Measurements from ENCODE around the gene ADRB1. TPM values are rescaled to one million over a fixed set of nuclear protein-coding genes. Genes with fewer than 3 reads are reported as not detected.

ADRB1 gene
- total and polyA plus RNA-seq, 4 donors, result 0.05 to 0.17 (median 0.16) TPM; not detected in 1

- Histone ChIP-seq H3K36me3 (ENCODE audit: control insufficient read depth in 4 of 4, insufficient read depth in 3 of 4, low read depth in 1 of 4, low read length in 3 of 4) (no peaks in the 10 kb centered on the region), H3K9ac (ENCODE audit: low read depth in 1 of 2, low read length in 2 of 2) (no peak overlapping the region), H3K4me1 (ENCODE audit: control insufficient read depth in 4 of 4, insufficient read depth in 4 of 4, low read length in 3 of 4) (no peaks in the 10 kb centered on the region), H3K4me3 (ENCODE audit: low read depth in 1 of 3, low read length in 3 of 3) (no peak overlapping the region), H3K9me3 (ENCODE audit: control insufficient read depth in 4 of 4, low read length in 3 of 4) (no peaks in the 10 kb centered on the region), H3K27me3 (ENCODE audit: control insufficient read depth in 4 of 4, insufficient read depth in 4 of 4, low read length in 3 of 4) (no peaks in the 10 kb centered on the region), H3K27ac (ENCODE audit: low read depth in 1 of 2, low read length in 2 of 2) (no peak overlapping the region)
- WGBS, result 87% methylated on average over 3 of the region's 3 CpGs
- no peak for TF ChIP-seq EGR1 (IDR thresholded peaks at IDR 0.05; ENCODE audit: low read depth in 2 of 2)
- no peak for TF ChIP-seq TAF1 (conservative IDR thresholded peaks at IDR 0.05)
- no peak for TF ChIP-seq ZBTB33 (IDR thresholded peaks at IDR 0.05)
- TF ChIP-seq SP1 (IDR thresholded peaks at IDR 0.05), result no peak
- TF ChIP-seq HNF4G (IDR thresholded peaks at IDR 0.05), result no peak
- no peak for TF ChIP-seq FOXA2 (IDR thresholded peaks at IDR 0.05)
- no peak for TF ChIP-seq RXRA (IDR thresholded peaks at IDR 0.05)
- no peak for TF ChIP-seq NR2F2 (IDR thresholded peaks at IDR 0.05)
- TF ChIP-seq YY1 (IDR thresholded peaks at IDR 0.05), result no peak
- TF ChIP-seq RAD21 (IDR thresholded peaks at IDR 0.05), result no peak
- no peak for TF ChIP-seq FOXA1 (IDR thresholded peaks at IDR 0.05)
- no peak for TF ChIP-seq MAX (IDR thresholded peaks at IDR 0.05)
- no peak for TF ChIP-seq CTCF (IDR thresholded peaks at IDR 0.05; ENCODE audit: low read depth, low read length, missing input control)
- DNase-seq (ENCODE audit: low spot score), result no peak
Observed at GRCh38 chr10:114021154-114021553, 22.5 kb upstream of the ADRB1 start.

DNA sequence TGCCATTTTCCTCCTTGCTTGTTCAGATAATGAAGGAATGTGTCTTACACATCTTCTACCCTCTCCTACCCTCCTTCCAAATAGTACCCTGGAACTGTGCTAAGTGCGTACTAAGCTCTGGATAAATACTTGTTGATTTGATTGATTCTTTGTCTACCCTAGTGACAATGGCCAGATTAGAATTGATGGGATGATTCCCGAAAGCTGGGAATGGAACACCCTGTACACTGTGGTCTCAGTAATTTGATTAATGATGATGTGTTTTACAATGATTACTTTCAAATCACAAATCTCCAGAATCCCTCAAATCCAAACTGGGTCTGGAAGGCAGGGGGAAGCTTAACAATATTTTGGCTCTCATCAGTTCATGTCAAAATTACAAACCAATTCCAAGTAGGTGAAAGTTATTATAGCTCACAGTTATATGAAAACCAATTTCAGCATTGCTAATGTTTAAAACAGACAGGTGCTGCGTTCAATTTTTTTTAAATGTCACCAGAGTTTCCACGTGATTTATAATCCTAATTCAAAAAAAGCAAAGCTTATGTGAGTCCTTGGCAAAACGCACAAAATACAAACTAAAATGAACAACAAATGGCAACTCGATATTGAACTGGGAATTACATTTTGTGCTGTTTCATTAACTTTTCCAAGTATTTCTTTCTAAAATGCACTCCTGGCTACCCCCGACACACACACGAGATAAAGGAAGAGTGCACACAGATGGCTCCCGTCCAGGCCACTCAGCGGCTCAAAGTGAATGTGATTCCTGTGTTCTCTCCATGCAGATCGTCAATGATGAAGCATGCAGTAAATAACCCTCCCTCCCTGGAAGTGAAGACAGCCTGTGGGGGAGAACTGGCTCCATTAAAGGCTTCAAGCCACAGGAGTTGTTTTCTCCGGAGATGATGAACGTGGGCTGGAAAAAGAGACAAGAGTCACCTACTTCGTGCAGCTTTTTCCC lies 21.7 kb upstream of the ADRB1 start:
- DNase-seq (ENCODE audit: low spot score), result no peak
- WGBS, result 78% methylated on average over 14 of the region's 14 CpGs
- no peaks in the 10 kb centered on the region for H3K4me1 ChIP-seq (ENCODE audit: control insufficient read depth in 4 of 4, insufficient read depth in 4 of 4, low read length in 3 of 4)
- H3K27ac ChIP-seq (ENCODE audit: low read depth in 1 of 2, low read length in 2 of 2), result no peak overlapping the region
- H3K4me3 ChIP-seq (ENCODE audit: low read depth in 1 of 3, low read length in 3 of 3), result no peak overlapping the region
- H3K27me3 ChIP-seq (ENCODE audit: control insufficient read depth in 4 of 4, insufficient read depth in 4 of 4, low read length in 3 of 4), result no peaks in the 10 kb centered on the region
- no peak overlapping the region for H3K9ac ChIP-seq (ENCODE audit: low read depth in 1 of 2, low read length in 2 of 2)
- no peaks in the 10 kb centered on the region for H3K36me3 ChIP-seq (ENCODE audit: control insufficient read depth in 4 of 4, insufficient read depth in 3 of 4, low read depth in 1 of 4, low read length in 3 of 4)
- H3K9me3 ChIP-seq (ENCODE audit: control insufficient read depth in 4 of 4, low read length in 3 of 4), result no peaks in the 10 kb centered on the region
- TF ChIP-seq ZBTB33 (IDR thresholded peaks at IDR 0.05) (no peak), HNF4A (conservative IDR thresholded peaks at IDR 0.05) (no peak), REST (IDR thresholded peaks at IDR 0.05) (no peak), EGR1 (IDR thresholded peaks at IDR 0.05; ENCODE audit: low read depth in 2 of 2) (no peak), GABPA (IDR thresholded peaks at IDR 0.05 in 1 of 2, conservative IDR thresholded peaks at IDR 0.05 in 1 of 2) (no peak), RXRA (IDR thresholded peaks at IDR 0.05) (no peak), JUND (IDR thresholded peaks at IDR 0.05) (no peak), FOXA2 (IDR thresholded peaks at IDR 0.05) (no peak), CTCF (IDR thresholded peaks at IDR 0.05; ENCODE audit: low read depth, low read length, missing input control) (no peak), TAF1 (conservative IDR thresholded peaks at IDR 0.05) (no peak), NR2F2 (IDR thresholded peaks at IDR 0.05) (no peak), MAX (IDR thresholded peaks at IDR 0.05) (no peak), SP1 (IDR thresholded peaks at IDR 0.05) (no peak), RAD21 (IDR thresholded peaks at IDR 0.05) (no peak), YY1 (IDR thresholded peaks at IDR 0.05) (no peak), FOXA1 (IDR thresholded peaks at IDR 0.05) (no peak), HNF4G (IDR thresholded peaks at IDR 0.05) (no peak)

Measured in liver (tissue), 9 donors.